GM12878 (cell line): ENCODE data around the gene CTDSP1. TPM values are rescaled to one million over a fixed set of nuclear protein-coding genes. Genes with fewer than 3 reads are reported as not detected.

Source experiments
- ATAC-seq: fragments of 200-7000 bp; cut with Tn5 transposase; 3 replicates; pipeline ENCODE4 v1.9.1; 2020; ENCODE audit warnings: mild to moderate bottlenecking, moderate library complexity
- BruUV-seq: library from RNA; stranded (reverse); fragments of 400-500 nt; replicated peaks from 2 replicates; lab custom pipeline; 2021; lab: Mats Ljungman, UMichigan
- CTCF ChIA-PET: fragments of 300-600 bp; sonication (Branson Sonifier 250); formaldehyde crosslinking; extraction: SDS; loops from one replicate; lab custom pipeline; 2021; ENCODE audit warnings: inconsistent platforms; lab: Yijun Ruan, JAX
- POLR2A ChIA-PET: fragments of 350-600 bp; formaldehyde crosslinking; extraction: SDS; loops from one replicate; lab custom pipeline; 2021; ENCODE audit warnings: inconsistent platforms; lab: Charles Lee
- RAD21 ChIA-PET: fragments of 300-600 bp; sonication (Branson Sonifier 250); formaldehyde crosslinking; loops from one replicate; lab custom pipeline; 2023; ENCODE audit warnings: antibody characterized with exemption; ENCODE audit not compliant: unreplicated experiment; lab: Charles Lee
- SMC1A ChIA-PET: fragments of 300-600 bp; sonication (Branson Sonifier 250); formaldehyde crosslinking; loops from one replicate; lab custom pipeline; 2023; ENCODE audit not compliant: unreplicated experiment, uncharacterized antibody; lab: Charles Lee
- DNase-seq: peaks from one replicate; pipeline ENCODE4 v3.0.0-alpha.2; 2011; ENCODE audit warnings: low read depth, low spot score
- FAIRE-seq: peaks from 3 replicates; lab custom pipeline; 2011; peaks lifted over from hg19 to GRCh38; lab: Jason Lieb, UNC
- H2AFZ ChIP-seq: 2 replicates; pipeline ENCODE4 v1.6.0; 2011; ENCODE audit warnings: low read depth, low read length, control low read depth; ENCODE audit not compliant: control insufficient read depth
- H3K27ac ChIP-seq: 2 replicates; pipeline ENCODE4 v1.5.1; 2011; ENCODE audit warnings: control low read depth; ENCODE audit not compliant: control insufficient read depth, insufficient read depth
- H3K27me3 ChIP-seq, 2 experiments: replicated peaks in 1 of 2; 2 replicates each; pipeline versions ENCODE4 v1.6.0 to v1.6.1; 2011; ENCODE audit warnings: low read length in 1 of 2; ENCODE audit not compliant: control insufficient read depth in 2 of 2, insufficient read depth in 2 of 2
- H3K36me3 ChIP-seq, 2 experiments: 2 replicates each; pipeline ENCODE4 v1.5.1; 2011; ENCODE audit warnings: low read length in 1 of 2; ENCODE audit not compliant: control insufficient read depth in 2 of 2, insufficient read depth in 2 of 2
- H3K4me1 ChIP-seq: 2 replicates; pipeline ENCODE4 v1.6.1; 2011; ENCODE audit warnings: mild to moderate bottlenecking, low read length, moderate library complexity, mixed read lengths; ENCODE audit not compliant: control insufficient read depth, insufficient read depth
- H3K4me2 ChIP-seq: 2 replicates; pipeline ENCODE4 v1.6.0; 2011; ENCODE audit warnings: control low read depth; ENCODE audit not compliant: control insufficient read depth, insufficient read depth
- H3K4me3 ChIP-seq: fragments of 200-600 bp; sonication (generic); 2 replicates; pipeline ENCODE4 v1.5.1; 2016
- H3K79me2 ChIP-seq: 2 replicates; pipeline ENCODE4 v1.6.0; 2011; ENCODE audit warnings: low read length; ENCODE audit not compliant: control insufficient read depth, insufficient read depth
- H3K9ac ChIP-seq: 2 replicates; pipeline ENCODE4 v1.8.0; 2011; ENCODE audit warnings: low read length, control low read depth, mixed read lengths; ENCODE audit not compliant: control insufficient read depth, insufficient read depth
- H3K9me3 ChIP-seq: replicated peaks from 3 replicates; pipeline ENCODE4 v1.5.1; 2011; ENCODE audit warnings: mild to moderate bottlenecking, low read length; ENCODE audit not compliant: control insufficient read depth, insufficient read depth
- H4K20me1 ChIP-seq: 2 replicates; pipeline ENCODE4 v1.6.0; 2011; ENCODE audit not compliant: control insufficient read depth, insufficient read depth
- BACH1 ChIP-seq: fragments of 450-650 bp; IDR thresholded peaks from 2 replicates; pipeline ENCODE4 v1.6.1; 2017; ENCODE audit warnings: mild to moderate bottlenecking, borderline replicate concordance
- BHLHE40 ChIP-seq, 2 experiments: fragments of 450-650 bp in 1 of 2; IDR thresholded peaks; 2 replicates each; pipeline ENCODE4 v1.6.1; 2011 to 2017; ENCODE audit warnings: low read depth in 2 of 2, borderline replicate concordance in 1 of 2, improper control_type of control experiment in 1 of 2, low read length in 1 of 2, mild to moderate bottlenecking in 1 of 2
- EZH2 ChIP-seq: IDR thresholded peaks from 2 replicates; pipeline ENCODE4 v1.6.1; 2012; ENCODE audit warnings: low read depth, mild to moderate bottlenecking, control low read depth, inconsistent platforms, low read length, borderline replicate concordance; ENCODE audit not compliant: control insufficient read depth
- FOS ChIP-seq: IDR thresholded peaks from 3 replicates; pipeline ENCODE4 v1.6.1; 2011; ENCODE audit warnings: borderline replicate concordance; ENCODE audit not compliant: insufficient read length; ENCODE audit errors: extremely low read depth
- JUNB ChIP-seq: IDR thresholded peaks from 2 replicates; pipeline ENCODE4 v1.6.1; 2016; ENCODE audit warnings: antibody characterized with exemption, mild to moderate bottlenecking
- MYC ChIP-seq: IDR thresholded peaks from 2 replicates; pipeline ENCODE4 v1.6.1; 2011; ENCODE audit warnings: mild to moderate bottlenecking, low read length, moderate library complexity, inconsistent platforms; ENCODE audit not compliant: insufficient read depth, insufficient replicate concordance, insufficient read length, severe bottlenecking
- POLR2AphosphoS5 ChIP-seq: IDR thresholded peaks from 2 replicates; pipeline ENCODE4 v1.6.1; 2011; ENCODE audit warnings: mild to moderate bottlenecking, low read length, inconsistent platforms
- SREBF1 ChIP-seq: IDR thresholded peaks from 2 replicates; pipeline ENCODE4 v1.6.1; 2012; ENCODE audit warnings: mild to moderate bottlenecking, low read length
- ZNF687 ChIP-seq: fragments of 450-650 bp; IDR thresholded peaks from 2 replicates; pipeline ENCODE4 v1.6.1; 2017; ENCODE audit warnings: mild to moderate bottlenecking, moderate library complexity
- WGBS: methylation state at CpG from one replicate; pipeline ENCODE4 v1.1.6; 2016; ENCODE audit warnings: low lambda C conversion rate; ENCODE audit not compliant: insufficient replicate concordance, insufficient coverage; ENCODE audit errors: missing lambda C conversion rate; 5-methylcytosine and 5-hydroxymethylcytosine counted together
- in situ Hi-C: fragments of 300-500 bp; cut with MboI; formaldehyde crosslinking; loops from 9 replicates; pipeline ENCODE4 v1.14.3; 2018; ENCODE audit warnings: mixed read lengths
- intact Hi-C: fragments of 100-400 bp; cut with micrococcal nuclease; formaldehyde crosslinking; loops from one replicate; pipeline ENCODE4 v1.14.2; 2022; ENCODE audit not compliant: unreplicated experiment
- polyA plus RNA-seq, 11 experiments: library from polyadenylated mRNA; depleted of rRNA in 4 of 11; unstranded in 6 of 11; stranded (reverse) in 5 of 11; fragments of >200 nt; fragmentation: Nextera tagmentation in 4 of 11; fragmentation: Illumina TruSeq in 1 of 11; extraction: Ambion mirVana in 4 of 11; extraction: Trizol in 1 of 11; gene quantifications; 1 replicate in 1 of 11; 2 replicates in 10 of 11; pipeline versions ENCODE4 v1.2.1 to v1.2.3, GENCODE V29; 2011 to 2016; ENCODE audit warnings: inconsistent platforms in 2 of 11, missing spikeins in 2 of 11, low read depth in 1 of 11
- total RNA-seq, 4 experiments: library from RNA; depleted of rRNA in 3 of 4; stranded (reverse); fragments of >200 nt in 3 of 4; fragmentation: Illumina TruSeq in 1 of 4; extraction: Trizol in 1 of 4; gene quantifications; 2 replicates each; pipeline versions ENCODE4 v1.2.1 to v1.2.3, GENCODE V29; 2013 to 2021

Gene CTDSP1
- total and polyA plus RNA-seq, 10 of the 15 experiments (the other 5 are each of a cell fraction or from before 2014, with no cell fraction given) = 3.0 to 75.9 (median 34.4) TPM

GRCh38 chr2:218447072-218447471 lies 47.4 kb downstream of the CTDSP1 start:
- 89% methylated on average over 2 of the region's 2 CpGs for WGBS
- H3K79me2 ChIP-seq = no peaks in the 10 kb centered on the region
- no peaks in the 10 kb centered on the region for H4K20me1 ChIP-seq
- H3K9ac ChIP-seq = no peak overlapping the region
- intact Hi-C loops (no loop called here), in situ Hi-C loops (no loop called here)
- no peak overlapping the region for H3K4me2 ChIP-seq
- H2AFZ ChIP-seq = no peak overlapping the region
- no peak for FAIRE-seq
- H3K27ac ChIP-seq = no peak overlapping the region
- H3K27me3 ChIP-seq = no peaks in the 10 kb centered on the region
- BruUV-seq = no TSS peak
- no peaks in the 10 kb centered on the region for H3K4me1 ChIP-seq
- TF ChIP-seq POLR2AphosphoS5 = no peak
- H3K36me3 ChIP-seq = peaks cover 1 to 4% of the 10 kb centered on the region in 2 experiments; a peak in 3 of 4 replicates
- no peak for ATAC-seq
- H3K4me3 ChIP-seq = no peak overlapping the region
- CTCF ChIA-PET = interaction anchor here (1.6 kb wide), 1 partner anchor 19 kb away, joined by 5 read pairs; no protein-coding TSS in a partner anchor
- RAD21 ChIA-PET = no interaction called here
- SMC1A ChIA-PET = no interaction called here
- POLR2A ChIA-PET = no interaction called here
- no peaks in the 10 kb centered on the region for H3K9me3 ChIP-seq
- DNase-seq = no peak

GRCh38 chr2:218448934-218449333 lies 49.3 kb downstream of the CTDSP1 start:
- in situ Hi-C loops = no loop called here
- peaks cover 1 to 5% of the 10 kb centered on the region in 2 experiments for H3K36me3 ChIP-seq
- POLR2A ChIA-PET = no interaction called here

More at GRCh38 chr2:218448934-218449333, 49.3 kb downstream of the CTDSP1 start:
- 54% methylated on average over 3 of the region's 3 CpGs for WGBS
- no peak for FAIRE-seq
- Histone ChIP-seq H3K9ac (no peak overlapping the region), H3K4me2 (no peak overlapping the region), H3K4me1 (no peaks in the 10 kb centered on the region), H3K79me2 (no peaks in the 10 kb centered on the region), H3K9me3 (no peaks in the 10 kb centered on the region), H3K27me3 (no peaks in the 10 kb centered on the region), H4K20me1 (no peaks in the 10 kb centered on the region), H3K27ac (no peak overlapping the region), H3K4me3 (no peak overlapping the region), H2AFZ (no peak overlapping the region)
- SMC1A ChIA-PET = no interaction called here
- intact Hi-C loops = no loop called here
- no peak for TF ChIP-seq FOS
- TF ChIP-seq ZNF687 = no peak
- no peak for TF ChIP-seq JUNB
- TF ChIP-seq MYC = no peak
- TF ChIP-seq BHLHE40 (IDR thresholded peaks at IDR 0.05; ENCODE audit: borderline replicate concordance in 1 of 2, low read depth in 2 of 2, low read length in 1 of 2) = no peak
- TF ChIP-seq EZH2 = no peak
- TF ChIP-seq SREBF1 = no peak
- TF ChIP-seq BACH1 = no peak
- BruUV-seq = no TSS peak
- no peak for ATAC-seq
- DNase-seq = no peak
- CTCF ChIA-PET = no interaction called here
- RAD21 ChIA-PET = no interaction called here
